Omental fat pad (tissue), 4 donors: Measurements from ENCODE around the gene AP5Z1. TPM values are rescaled to one million over a fixed set of nuclear protein-coding genes. Genes with fewer than 3 reads are reported as not detected.

Experiments
- ATAC-seq: fragments of 150-250 bp; one replicate; pipeline ENCODE4 v1.9.1; 2016; ENCODE audit warnings: mild to moderate bottlenecking, moderate library complexity; ENCODE audit not compliant: low FRiP score
- DNase-seq: peaks from one replicate; pipeline ENCODE4 v3.0.0-alpha.2; 2019; ENCODE audit warnings: low spot score
- total RNA-seq, 4 donors: library from RNA; depleted of rRNA; stranded (reverse); fragments of >200 nt; gene quantifications; one replicate each; pipeline ENCODE4 v1.1.0, GENCODE V29; 2016
- TF ChIP-seq, protein P1 (sequence below), 3 donors: fragments of 450-650 bp; IDR thresholded peaks; one replicate each; pipeline ENCODE4 v1.5.1; 2016 to 2017; ENCODE audit warnings: antibody characterized with exemption in 3 of 3, mild to moderate bottlenecking in 3 of 3, moderate library complexity in 2 of 3

AP5Z1 gene
- total RNA-seq, 4 donors from 2014 or later = 14.8 to 36.9 (median 28.1) TPM

DNA sequence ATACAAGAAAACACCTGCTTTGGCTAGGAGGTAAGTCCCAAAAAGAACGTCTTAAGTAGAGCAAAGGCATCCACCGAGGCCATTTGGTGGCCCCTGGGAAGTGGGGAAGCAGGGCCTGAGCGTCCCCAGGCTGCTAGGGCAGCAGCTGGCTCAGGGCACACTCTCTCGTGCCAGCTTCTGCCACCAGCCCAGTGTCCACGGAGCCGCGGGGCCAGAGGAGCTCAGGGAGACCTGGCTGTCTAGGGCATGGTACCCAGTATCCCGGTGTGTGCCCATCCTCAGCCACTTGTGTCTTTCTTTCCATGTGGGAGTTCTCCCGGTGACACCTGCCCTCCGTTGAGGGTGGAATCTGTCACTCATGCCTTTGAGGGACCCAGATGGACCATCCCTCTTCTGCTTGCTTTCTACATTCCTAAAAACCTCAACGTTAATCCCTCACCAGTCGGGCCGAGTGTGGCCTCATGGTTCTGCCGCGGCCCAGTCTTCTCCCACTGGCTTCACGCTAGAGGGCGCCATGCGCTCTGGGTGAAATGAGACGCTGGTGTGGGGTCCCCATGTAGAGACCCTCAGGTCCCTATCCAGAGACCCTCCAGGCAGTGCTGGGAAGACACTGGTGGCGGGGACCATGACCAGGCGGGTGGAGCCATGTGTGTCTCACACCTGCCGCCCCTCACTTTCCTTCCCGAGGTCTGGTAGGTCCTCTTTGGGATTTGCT is 9.5 kb upstream of the AP5Z1 start:
- TF ChIP-seq, protein P1, sequence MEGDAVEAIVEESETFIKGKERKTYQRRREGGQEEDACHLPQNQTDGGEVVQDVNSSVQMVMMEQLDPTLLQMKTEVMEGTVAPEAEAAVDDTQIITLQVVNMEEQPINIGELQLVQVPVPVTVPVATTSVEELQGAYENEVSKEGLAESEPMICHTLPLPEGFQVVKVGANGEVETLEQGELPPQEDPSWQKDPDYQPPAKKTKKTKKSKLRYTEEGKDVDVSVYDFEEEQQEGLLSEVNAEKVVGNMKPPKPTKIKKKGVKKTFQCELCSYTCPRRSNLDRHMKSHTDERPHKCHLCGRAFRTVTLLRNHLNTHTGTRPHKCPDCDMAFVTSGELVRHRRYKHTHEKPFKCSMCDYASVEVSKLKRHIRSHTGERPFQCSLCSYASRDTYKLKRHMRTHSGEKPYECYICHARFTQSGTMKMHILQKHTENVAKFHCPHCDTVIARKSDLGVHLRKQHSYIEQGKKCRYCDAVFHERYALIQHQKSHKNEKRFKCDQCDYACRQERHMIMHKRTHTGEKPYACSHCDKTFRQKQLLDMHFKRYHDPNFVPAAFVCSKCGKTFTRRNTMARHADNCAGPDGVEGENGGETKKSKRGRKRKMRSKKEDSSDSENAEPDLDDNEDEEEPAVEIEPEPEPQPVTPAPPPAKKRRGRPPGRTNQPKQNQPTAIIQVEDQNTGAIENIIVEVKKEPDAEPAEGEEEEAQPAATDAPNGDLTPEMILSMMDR (IDR thresholded peaks at IDR 0.05) = no peak
- ATAC-seq (no peak), DNase-seq (no peak)

GRCh38 chr7:4766666-4767519 is 8.5 kb upstream of the AP5Z1 start:
- ATAC-seq = no peak
- no peak for DNase-seq
- TF ChIP-seq, protein P1 (IDR thresholded peaks at IDR 0.05) = no peak

DNA sequence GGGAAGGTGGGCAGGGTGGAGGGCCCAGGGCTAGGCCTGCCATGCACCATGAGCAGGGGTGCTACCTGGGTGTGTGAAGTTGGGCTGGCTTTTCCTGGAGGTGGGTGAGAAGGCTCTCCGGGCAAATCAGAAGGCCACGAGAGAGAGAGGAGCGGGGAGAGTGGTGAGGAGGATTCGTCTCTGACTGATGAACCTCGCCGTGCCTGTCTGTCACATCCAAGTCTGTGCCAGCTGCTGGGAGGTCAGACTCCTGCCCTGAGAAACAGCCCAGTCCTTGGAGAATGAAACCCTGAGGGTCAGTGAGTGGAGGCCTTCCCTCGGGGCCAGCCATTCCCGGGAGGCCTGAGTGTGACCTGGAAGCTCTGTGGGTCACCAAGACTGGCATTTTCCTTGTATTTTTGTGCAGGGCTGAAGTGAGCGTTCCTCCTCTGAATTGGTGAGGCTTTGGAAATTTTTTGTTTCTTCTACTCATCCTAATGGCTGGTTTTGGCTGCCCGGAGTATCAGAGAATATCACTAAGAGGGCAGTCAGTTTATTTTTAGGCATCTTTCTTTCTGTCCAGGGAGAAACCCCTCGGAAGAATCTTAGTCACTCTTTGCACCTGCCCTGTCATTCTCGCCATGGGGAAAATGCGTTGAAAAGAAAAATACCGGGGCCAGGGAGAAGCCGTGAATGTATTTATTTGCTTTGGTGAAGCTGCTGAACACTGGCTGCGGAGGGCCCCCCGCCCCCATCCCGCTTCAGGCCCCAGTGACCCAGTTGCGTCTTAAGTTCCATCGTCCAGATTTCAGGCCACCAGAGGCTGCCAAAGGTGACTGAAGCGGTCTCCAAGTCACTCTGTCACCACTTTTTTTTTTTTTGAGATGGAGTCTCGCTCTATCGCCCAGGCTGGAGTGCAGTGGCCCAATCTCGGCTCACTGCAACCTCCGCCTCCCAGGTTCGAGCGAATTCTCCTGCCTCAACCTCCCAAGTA is 6.5 kb upstream of the AP5Z1 start:
- TF ChIP-seq, protein P1 (IDR thresholded peaks at IDR 0.05) = no peak
- DNase-seq (no peak), ATAC-seq (no peak)

- TF ChIP-seq, protein P1 (IDR thresholded peaks at IDR 0.05) = no peak
- no peak for DNase-seq
- ATAC-seq = no peak
Observed at GRCh38 chr7:4769761-4770160, 5.7 kb upstream of the AP5Z1 start.

DNA sequence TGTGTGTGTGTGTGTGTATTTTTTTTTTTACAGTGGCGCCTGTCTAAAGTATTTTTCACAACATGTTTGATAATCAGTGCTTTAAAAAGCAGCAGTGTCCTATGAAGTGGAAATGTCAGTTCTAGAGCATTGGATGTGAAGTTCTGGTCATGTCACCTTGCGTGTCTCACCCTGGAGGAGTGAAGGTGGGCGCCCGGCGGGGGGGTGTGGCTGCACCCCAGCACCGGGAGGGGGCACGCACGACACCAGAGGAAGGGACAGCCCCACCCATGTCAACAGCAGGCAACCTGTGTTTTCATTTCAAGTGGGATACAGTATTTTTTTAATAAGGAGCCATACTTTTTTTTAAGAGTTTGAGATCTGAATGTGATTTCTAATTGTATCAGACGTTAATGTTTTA is 4.5 kb upstream of the AP5Z1 start:
- ATAC-seq (no peak), DNase-seq (no peak)
- TF ChIP-seq, protein P1 (IDR thresholded peaks at IDR 0.05) = no peak

DNA sequence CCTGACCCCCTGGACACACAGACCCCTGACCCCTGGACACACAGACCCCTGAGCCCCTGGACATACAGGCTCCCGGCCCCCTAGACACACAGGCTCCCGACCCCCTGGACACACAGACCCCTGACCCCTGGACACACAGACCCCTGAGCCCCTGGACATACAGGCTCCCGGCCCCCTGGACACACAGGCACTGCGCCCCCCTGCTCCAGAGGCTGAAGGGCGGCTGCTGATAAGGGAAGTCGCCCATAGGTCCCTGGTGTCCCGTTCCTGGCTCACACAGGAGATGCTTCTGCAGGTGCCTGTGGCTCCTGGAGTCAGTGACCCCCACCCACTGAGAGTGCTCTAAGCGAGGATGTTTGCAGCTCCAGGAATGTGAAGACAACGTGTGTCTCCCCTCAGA is 3.7 kb upstream of the AP5Z1 start:
- TF ChIP-seq, protein P1 (IDR thresholded peaks at IDR 0.05) = no peak
- DNase-seq = no peak
- ATAC-seq = no peak
